PC-9 (cell line): ENCODE results near the gene RPS15. TPM values are rescaled to one million over a fixed set of nuclear protein-coding genes. Genes with fewer than 3 reads are reported as not detected.

Source experiments
- BruUV-seq: library from RNA; stranded (reverse); fragments of 400-500 nt; replicated peaks from 2 replicates; lab custom pipeline; 2021; lab: Mats Ljungman, UMichigan
- CTCF ChIA-PET: fragments of 300-600 bp; sonication (Branson Sonifier 250); formaldehyde crosslinking; loops from one replicate; lab custom pipeline; 2022; ENCODE audit warnings: antibody characterized with exemption; lab: Charles Lee
- POLR2A ChIA-PET: fragments of 300-600 bp; sonication (Branson Sonifier 250); formaldehyde crosslinking; loops from one replicate; lab custom pipeline; 2022; ENCODE audit warnings: antibody characterized with exemption; ENCODE audit not compliant: unreplicated experiment; lab: Charles Lee
- DNase-seq, 2 experiments: peaks; one replicate each; pipeline versions ENCODE4 v3.0.0 to v3.0.0-alpha.2; 2015 to 2022; ENCODE audit warnings: mixed read lengths in 1 of 2
- H2AFZ ChIP-seq: fragments of 200-600 bp; sonication (generic); 2 replicates; pipeline ENCODE4 v1.8.1; 2017; ENCODE audit warnings: antibody characterized with exemption
- H3F3A ChIP-seq: fragments of 200-600 bp; sonication (generic); 2 replicates; pipeline ENCODE4 v1.8.1; 2017; ENCODE audit warnings: antibody characterized with exemption, mild to moderate bottlenecking, low read depth; ENCODE audit not compliant: insufficient read depth
- H3K27ac ChIP-seq: fragments of 200-600 bp; sonication (generic); 2 replicates; pipeline ENCODE4 v1.6.1; 2016; ENCODE audit warnings: mixed run types
- H3K27me3 ChIP-seq: fragments of 200-600 bp; sonication (generic); 2 replicates; pipeline ENCODE4 v1.6.1; 2016; ENCODE audit warnings: low read depth, mixed run types; ENCODE audit not compliant: insufficient read depth
- H3K36me3 ChIP-seq: fragments of 200-600 bp; sonication (generic); 2 replicates; pipeline ENCODE4 v1.6.1; 2016; ENCODE audit warnings: low read depth, mixed run types
- H3K4me1 ChIP-seq: fragments of 200-600 bp; sonication (generic); replicated peaks from 2 replicates; pipeline ENCODE4 v1.6.1; 2016; ENCODE audit warnings: mixed run types; ENCODE audit not compliant: insufficient read depth
- H3K4me2 ChIP-seq: fragments of 200-600 bp; sonication (generic); 2 replicates; pipeline ENCODE4 v1.6.1; 2017; ENCODE audit warnings: mixed run types
- H3K4me3 ChIP-seq: fragments of 200-600 bp; sonication (generic); 2 replicates; pipeline ENCODE4 v1.6.1; 2016; ENCODE audit warnings: mixed run types
- H3K79me2 ChIP-seq: fragments of 200-600 bp; sonication (generic); 2 replicates; pipeline ENCODE4 v1.6.1; 2017; ENCODE audit warnings: low read depth, mixed run types
- H3K9me2 ChIP-seq: fragments of 200-600 bp; sonication (generic); 2 replicates; pipeline ENCODE4 v1.8.1; 2017; ENCODE audit warnings: mild to moderate bottlenecking; ENCODE audit not compliant: insufficient read depth
- H3K9me3 ChIP-seq: fragments of 200-600 bp; sonication (generic); 2 replicates; pipeline ENCODE4 v1.8.1; 2016; ENCODE audit warnings: low read depth; ENCODE audit not compliant: insufficient read depth
- H4K20me1 ChIP-seq: fragments of 200-600 bp; sonication (generic); 2 replicates; pipeline ENCODE4 v1.8.1; 2017; ENCODE audit not compliant: insufficient read depth
- CTCF ChIP-seq: fragments of 200-600 bp; sonication (generic); conservative IDR thresholded peaks from 2 replicates; pipeline ENCODE4 v1.6.1; 2017; ENCODE audit warnings: mixed run types, antibody characterized with exemption, mild to moderate bottlenecking, moderate library complexity
- EZH2 ChIP-seq: fragments of 200-600 bp; sonication (generic); IDR thresholded peaks from 2 replicates; pipeline ENCODE4 v1.8.0; 2017; ENCODE audit warnings: antibody characterized with exemption, low read depth
- intact Hi-C: fragments of 100-400 bp; cut with micrococcal nuclease; formaldehyde crosslinking; loops from one replicate; pipeline ENCODE4 v1.10.0; 2022; ENCODE audit not compliant: unreplicated experiment
- total RNA-seq: library from RNA; stranded (reverse); gene quantifications from 2 replicates; pipeline ENCODE4 v1.2.3, GENCODE V29; 2021

Gene RPS15
- total RNA-seq, 1 experiment from 2014 or later: 967 TPM

- Histone ChIP-seq H3K9me3 (no peaks in the 10 kb centered on the region), H3F3A (no peaks in the 10 kb centered on the region), H3K79me2 (no peaks in the 10 kb centered on the region), H4K20me1 (no peaks in the 10 kb centered on the region; the same call in none of the 2 replicates), H3K36me3 (no peaks in the 10 kb centered on the region), H3K27ac (no peak overlapping the region), H3K27me3 (no peaks in the 10 kb centered on the region), H3K9me2 (no peaks in the 10 kb centered on the region), H2AFZ (no peak overlapping the region), H3K4me3 (no peak overlapping the region), H3K4me1 (no peaks in the 10 kb centered on the region), H3K4me2 (no peak overlapping the region)
- POLR2A ChIA-PET: no interaction called here
- intact Hi-C loops: no loop called here
- no peak for TF ChIP-seq CTCF
- no peak for TF ChIP-seq EZH2
- no TSS peak for BruUV-seq
- DNase-seq: no peak
- CTCF ChIA-PET: no interaction called here
These were observed 8.4 kb upstream of the RPS15 start for GRCh38 chr19:1429750-1430149.

GRCh38 chr19:1430246-1430645 is 8.0 kb upstream of the RPS15 start:
- H3K4me2 ChIP-seq: no peak overlapping the region
- no TSS peak for BruUV-seq
- H4K20me1 ChIP-seq: no peaks in the 10 kb centered on the region
- no peaks in the 10 kb centered on the region for H3K27me3 ChIP-seq
- H3K36me3 ChIP-seq: no peaks in the 10 kb centered on the region
- ChIA-PET POLR2A (no interaction called here), CTCF (no interaction called here)
- DNase-seq: no peak
- H3K4me3 ChIP-seq: no peak overlapping the region
- no peak overlapping the region for H2AFZ ChIP-seq
- no peaks in the 10 kb centered on the region for H3K9me2 ChIP-seq
- H3F3A ChIP-seq: peaks cover 2% of the 10 kb centered on the region; the same call in 1 of the 2 replicates
- no peaks in the 10 kb centered on the region for H3K79me2 ChIP-seq
- no peaks in the 10 kb centered on the region for H3K4me1 ChIP-seq
- H3K27ac ChIP-seq: no peak overlapping the region
- intact Hi-C loops: no loop called here
- TF ChIP-seq EZH2: no peak
- TF ChIP-seq CTCF: no peak
- H3K9me3 ChIP-seq: no peaks in the 10 kb centered on the region

- Histone ChIP-seq H3K9me3 (no peaks in the 10 kb centered on the region), H2AFZ (no peak overlapping the region), H4K20me1 (no peaks in the 10 kb centered on the region), H3K4me2 (no peak overlapping the region), H3K36me3 (no peaks in the 10 kb centered on the region), H3K4me1 (no peaks in the 10 kb centered on the region), H3K79me2 (no peaks in the 10 kb centered on the region), H3K9me2 (no peaks in the 10 kb centered on the region), H3K27ac (no peak overlapping the region), H3K27me3 (no peaks in the 10 kb centered on the region), H3F3A (peaks cover 17% of the 10 kb centered on the region; the same call in 1 of the 2 replicates), H3K4me3 (no peak overlapping the region)
- TF ChIP-seq CTCF (no peak), EZH2 (no peak)
- intact Hi-C loops: no loop called here
- ChIA-PET CTCF (no interaction called here), POLR2A (no interaction called here)
- no peak for DNase-seq
- BruUV-seq: no TSS peak
These were observed 6.3 kb upstream of the RPS15 start for GRCh38 chr19:1431759-1432506.
